GM13977 (cell line): Measurements from ENCODE around the gene L1CAM.

ENCODE experiments used
- DNase-seq: peaks from one replicate; pipeline ENCODE4 v3.0.0; 2012; ENCODE audit warnings: low spot score
- CTCF ChIP-seq: IDR thresholded peaks from 2 replicates; pipeline ENCODE4 v1.5.1; 2012; ENCODE audit warnings: mild to moderate bottlenecking, control low read depth; ENCODE audit not compliant: insufficient read depth; ENCODE audit errors: extremely low read depth, missing control alignments
- in situ Hi-C: fragments of 300-500 bp; cut with MboI; formaldehyde crosslinking; loops from one replicate; pipeline ENCODE4 v1.12.0; 2022; ENCODE audit warnings: low sequenced_read_pairs, low pct_unique_long_range_greater_than_20kb, mixed read lengths, inconsistent platforms; ENCODE audit not compliant: unreplicated experiment

Gene L1CAM

GRCh38 chrX:153903238-153903980 is 17.4 kb upstream of the L1CAM start:
- in situ Hi-C loops, result no loop called here
- no peak for DNase-seq
- no peak for TF ChIP-seq CTCF

GRCh38 chrX:153902385-153902784 is 16.4 kb upstream of the L1CAM start:
- no peak for TF ChIP-seq CTCF

GRCh38 chrX:153901753-153902140 is 15.8 kb upstream of the L1CAM start:
- DNase-seq, result no peak
- in situ Hi-C loops, result no loop called here

More at GRCh38 chrX:153902385-153902784, 16.4 kb upstream of the L1CAM start:
- DNase-seq, result no peak
- in situ Hi-C loops, result no loop called here

GRCh38 chrX:153900831-153901752 is 15.1 kb upstream of the L1CAM start:
- DNase-seq, result peak; percentile 87
- no peak for TF ChIP-seq CTCF
- in situ Hi-C loops, result no loop called here

More at GRCh38 chrX:153901753-153902140, 15.8 kb upstream of the L1CAM start:
- TF ChIP-seq CTCF, result no peak

- DNase-seq, result no peak
- no peak for TF ChIP-seq CTCF
- in situ Hi-C loops, result no loop called here
These were observed 11.9 kb upstream of the L1CAM start for GRCh38 chrX:153897899-153898298.

DNA sequence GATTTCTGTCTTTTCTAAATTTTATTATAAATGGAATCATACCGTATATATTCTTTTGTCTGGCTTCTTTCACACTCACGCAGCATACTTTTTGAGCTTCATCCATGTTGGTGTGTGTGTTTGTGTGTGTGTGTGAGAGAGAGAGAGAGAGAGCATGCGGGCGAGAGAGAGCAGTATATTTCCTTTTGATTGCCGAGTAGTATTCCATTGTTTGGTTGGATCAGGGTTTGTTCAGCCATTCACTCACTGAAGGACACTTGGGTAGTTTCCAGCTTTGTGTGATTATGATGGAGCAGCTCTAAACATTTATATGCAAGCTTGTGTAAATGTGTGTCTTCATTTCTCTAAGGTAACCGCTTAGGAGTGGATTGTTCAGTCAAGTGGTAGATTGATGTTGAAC is 3.1 kb upstream of the L1CAM start:
- in situ Hi-C loops, result no loop called here
- no peak for DNase-seq
- TF ChIP-seq CTCF, result no peak
